Mucosa of rectum (tissue), 2 donors: ENCODE results near the gene DMD.
"Not testable (repeated sequence)": the region's sequence is repeated elsewhere in the genome, so short reads cannot be mapped to it uniquely, and the experiment has no call there.

Experiments used
- H3K27ac ChIP-seq, 2 donors: one replicate each; pipeline ENCODE4 v1.7.0; 2013; ENCODE audit warnings: inconsistent platforms in 2 of 2, low read depth in 2 of 2, low read length in 2 of 2
- H3K27me3 ChIP-seq, 2 donors: one replicate each; pipeline ENCODE4 v1.7.0; 2013; ENCODE audit warnings: low read length in 2 of 2; ENCODE audit not compliant: control insufficient read depth in 2 of 2, insufficient read depth in 2 of 2
- H3K36me3 ChIP-seq, 2 donors: one replicate each; pipeline ENCODE4 v1.7.0; 2013; ENCODE audit warnings: low read length in 2 of 2; ENCODE audit not compliant: control insufficient read depth in 2 of 2, insufficient read depth in 2 of 2
- H3K4me1 ChIP-seq, 2 donors: one replicate each; pipeline ENCODE4 v1.7.0; 2013; ENCODE audit warnings: low read length in 2 of 2, mild to moderate bottlenecking in 1 of 2; ENCODE audit not compliant: control insufficient read depth in 2 of 2, insufficient read depth in 2 of 2
- H3K4me3 ChIP-seq, 2 donors: one replicate each; pipeline ENCODE4 v1.7.0; 2013; ENCODE audit warnings: low read length in 2 of 2
- H3K9ac ChIP-seq, 2 donors: one replicate each; pipeline ENCODE4 v1.7.0; 2013; ENCODE audit warnings: low read length in 2 of 2, low read depth in 1 of 2, mild to moderate bottlenecking in 1 of 2
- H3K9me3 ChIP-seq, 2 donors: one replicate each; pipeline ENCODE4 v1.7.0; 2013; ENCODE audit warnings: low read length in 2 of 2; ENCODE audit not compliant: control insufficient read depth in 2 of 2
- donor health status: healthy.
- donor health status: Normal muscosa, but diverticular disease.

DMD gene

DNA sequence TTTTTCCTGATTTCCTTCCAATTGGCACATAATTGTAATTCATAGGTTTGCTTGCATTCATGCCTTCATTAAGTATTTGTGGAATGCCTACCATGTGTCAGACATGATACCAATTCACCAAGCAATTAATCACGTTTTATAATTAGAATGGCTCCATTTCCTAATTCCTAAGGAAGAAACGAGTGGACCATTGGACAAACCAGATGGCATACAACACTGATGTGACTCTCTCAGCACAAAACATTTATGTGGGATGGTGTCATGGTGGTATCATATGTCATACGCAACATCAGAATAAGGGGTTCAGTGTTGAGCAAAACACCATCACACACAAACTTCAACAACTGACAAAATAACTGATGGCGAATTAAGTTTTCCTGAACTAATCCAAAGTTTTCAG, 502.8 kb downstream of the DMD start:
- no peak overlapping the region for H3K27ac ChIP-seq
- H3K9ac ChIP-seq = no peak overlapping the region
- H3K9me3 ChIP-seq = no peaks in the 10 kb centered on the region
- no peaks in the 10 kb centered on the region for H3K27me3 ChIP-seq
- H3K36me3 ChIP-seq = no peaks in the 10 kb centered on the region
- no peak overlapping the region for H3K4me3 ChIP-seq
- no peaks in the 10 kb centered on the region for H3K4me1 ChIP-seq

DNA sequence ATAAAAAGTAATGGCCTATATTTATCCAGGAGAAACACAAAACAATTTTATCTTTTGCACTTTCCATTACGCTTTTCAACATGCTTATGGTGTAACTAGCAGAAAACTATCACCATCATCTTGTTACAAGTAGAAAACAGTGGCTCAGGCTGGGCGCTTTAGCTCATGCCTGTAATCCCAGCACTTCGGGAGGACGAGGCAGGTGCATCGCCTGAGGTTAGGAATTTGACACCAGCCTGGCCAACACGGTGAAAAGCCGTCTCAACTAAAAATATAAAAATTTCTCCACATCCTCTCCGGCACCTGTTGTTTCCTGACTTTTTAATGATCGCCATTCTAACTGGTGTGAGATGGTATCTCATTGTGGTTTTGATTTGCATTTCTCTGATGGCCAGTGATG, 506.0 kb downstream of the DMD start:
- not testable (repeated sequence) for H3K27me3 ChIP-seq, H3K9me3 ChIP-seq, H3K9ac ChIP-seq, H3K4me3 ChIP-seq, H3K36me3 ChIP-seq, H3K4me1 ChIP-seq, H3K27ac ChIP-seq

DNA sequence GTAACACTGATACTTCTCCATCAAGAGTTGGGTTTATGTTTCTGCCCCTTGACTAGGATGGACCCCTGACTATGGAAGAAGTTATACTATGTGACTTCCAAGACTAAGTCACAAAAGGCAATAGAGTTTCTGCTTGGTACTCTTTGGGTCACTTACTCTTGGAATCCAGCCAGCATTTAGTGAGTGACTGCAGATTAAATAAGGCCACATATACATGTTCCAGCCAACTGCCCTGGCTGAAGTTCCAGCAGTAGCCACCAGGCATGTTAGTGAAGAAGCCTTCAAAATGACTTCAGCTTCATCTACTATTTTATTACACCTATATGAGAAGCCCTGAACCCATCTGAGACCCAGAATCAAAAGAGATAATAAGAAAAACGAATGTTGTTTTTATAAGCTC, 524.0 kb downstream of the DMD start:
- H3K9ac ChIP-seq = no peak overlapping the region
- no peaks in the 10 kb centered on the region for H3K9me3 ChIP-seq
- H3K36me3 ChIP-seq = no peaks in the 10 kb centered on the region
- H3K27me3 ChIP-seq = no peaks in the 10 kb centered on the region
- H3K4me1 ChIP-seq = no peaks in the 10 kb centered on the region
- H3K27ac ChIP-seq = no peak overlapping the region
- H3K4me3 ChIP-seq = no peak overlapping the region

DNA sequence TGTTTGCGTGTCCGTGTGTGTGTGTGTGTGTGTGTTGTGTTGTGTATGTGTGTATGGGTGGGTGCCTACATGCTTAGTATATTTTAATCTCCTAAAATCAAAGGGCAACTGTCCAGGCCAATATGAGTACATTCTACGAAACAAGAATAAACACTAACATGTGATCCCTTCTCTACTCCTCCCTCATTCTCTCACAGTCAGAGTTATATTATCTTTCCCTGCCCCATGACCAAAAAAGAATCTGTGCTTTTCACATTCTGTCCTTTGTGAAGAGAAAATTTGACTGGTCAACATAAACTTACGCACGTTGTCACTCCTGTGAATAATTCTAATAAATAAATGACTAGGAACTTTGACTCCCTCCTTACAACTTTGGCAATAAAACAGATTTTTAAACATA, 532.9 kb downstream of the DMD start:
- Histone ChIP-seq H3K9me3 (no peaks in the 10 kb centered on the region), H3K4me3 (no peak overlapping the region), H3K9ac (no peak overlapping the region), H3K27ac (no peak overlapping the region), H3K4me1 (no peaks in the 10 kb centered on the region), H3K36me3 (no peaks in the 10 kb centered on the region), H3K27me3 (no peaks in the 10 kb centered on the region)

DNA sequence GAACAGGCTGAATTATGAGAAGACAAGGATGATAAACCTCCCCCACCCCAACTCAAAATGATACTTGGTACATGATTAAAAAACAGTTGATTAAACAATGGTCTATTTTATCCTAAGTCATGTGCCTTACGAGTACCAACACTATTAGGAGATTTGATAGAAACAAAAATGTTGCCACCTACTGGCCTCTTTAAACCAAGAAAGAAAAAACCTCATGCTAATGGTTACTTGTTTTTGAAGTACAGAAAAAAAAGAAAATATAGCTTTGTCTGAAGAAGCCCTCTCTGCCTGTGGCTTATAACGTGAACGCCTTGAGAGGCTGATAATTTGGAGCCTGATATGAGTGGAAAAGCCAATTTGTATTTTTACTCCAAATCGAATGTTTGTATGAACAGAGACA, 538.2 kb downstream of the DMD start:
- Histone ChIP-seq H3K9ac (no peak overlapping the region), H3K4me1 (no peaks in the 10 kb centered on the region), H3K9me3 (no peaks in the 10 kb centered on the region), H3K27ac (no peak overlapping the region), H3K4me3 (no peak overlapping the region), H3K27me3 (no peaks in the 10 kb centered on the region), H3K36me3 (no peaks in the 10 kb centered on the region)

DNA sequence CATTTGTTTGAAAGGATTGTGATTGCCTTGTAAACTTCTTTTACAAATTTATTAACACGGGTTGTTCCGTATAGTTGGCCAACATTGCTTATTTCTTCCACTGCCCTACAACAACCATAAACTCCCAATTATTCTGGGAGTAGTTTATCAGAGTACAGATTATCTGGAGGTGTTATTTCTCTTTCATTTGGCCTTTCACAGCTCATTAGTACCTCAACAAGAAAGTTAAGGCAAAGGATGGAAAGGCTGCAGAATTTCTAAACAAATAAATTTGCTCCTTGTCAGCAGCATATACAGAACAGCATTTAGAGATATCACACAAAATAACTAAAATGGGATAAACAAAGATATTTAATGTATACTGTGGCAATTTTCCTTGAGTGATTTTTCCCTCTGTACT, 548.8 kb downstream of the DMD start:
- no peaks in the 10 kb centered on the region for H3K9me3 ChIP-seq
- H3K27me3 ChIP-seq = no peaks in the 10 kb centered on the region
- H3K4me3 ChIP-seq = no peak overlapping the region
- H3K9ac ChIP-seq = no peak overlapping the region
- H3K27ac ChIP-seq = no peak overlapping the region
- no peaks in the 10 kb centered on the region for H3K36me3 ChIP-seq
- no peaks in the 10 kb centered on the region for H3K4me1 ChIP-seq

DNA sequence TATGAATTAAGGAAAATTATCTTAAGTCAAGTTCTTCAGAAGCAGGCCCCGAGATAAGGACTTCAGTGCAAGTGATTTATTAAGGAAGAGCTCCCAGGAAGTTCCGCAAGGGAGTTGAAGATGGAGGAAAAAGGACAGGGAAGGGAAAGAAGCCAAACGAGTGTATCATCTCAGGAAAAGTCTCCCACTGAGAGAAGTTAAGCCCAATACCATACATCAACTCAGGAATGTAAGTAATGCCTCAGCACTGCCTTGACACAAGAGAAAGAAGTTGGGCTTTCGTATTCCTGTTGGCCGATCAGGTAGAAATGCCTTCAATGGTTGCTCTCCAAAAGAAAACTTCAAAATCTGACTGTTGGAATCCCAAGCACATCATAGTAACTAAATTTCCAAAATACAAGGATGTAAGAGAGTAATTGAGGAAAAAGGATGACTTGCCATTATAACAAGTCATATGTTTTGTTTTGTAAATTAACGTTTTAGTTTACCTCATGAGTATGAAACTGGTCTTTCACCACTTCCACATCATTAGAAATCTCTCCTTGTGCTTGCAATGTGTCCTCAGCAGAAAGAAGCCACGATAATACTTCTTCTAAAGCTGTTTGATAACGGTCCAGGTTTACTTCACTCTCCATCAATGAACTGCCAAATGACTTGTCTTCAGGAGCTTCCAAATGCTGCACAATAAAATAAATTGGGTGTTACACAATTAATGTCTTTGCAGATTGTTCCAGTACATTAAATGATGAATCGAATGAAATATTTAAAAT, 566.7 kb downstream of the DMD start:
- no peak overlapping the region for H3K9ac ChIP-seq
- no peaks in the 10 kb centered on the region for H3K4me1 ChIP-seq
- H3K9me3 ChIP-seq = no peaks in the 10 kb centered on the region
- H3K27ac ChIP-seq = no peak overlapping the region
- no peaks in the 10 kb centered on the region for H3K27me3 ChIP-seq
- H3K4me3 ChIP-seq = no peak overlapping the region
- no peaks in the 10 kb centered on the region for H3K36me3 ChIP-seq

DNA sequence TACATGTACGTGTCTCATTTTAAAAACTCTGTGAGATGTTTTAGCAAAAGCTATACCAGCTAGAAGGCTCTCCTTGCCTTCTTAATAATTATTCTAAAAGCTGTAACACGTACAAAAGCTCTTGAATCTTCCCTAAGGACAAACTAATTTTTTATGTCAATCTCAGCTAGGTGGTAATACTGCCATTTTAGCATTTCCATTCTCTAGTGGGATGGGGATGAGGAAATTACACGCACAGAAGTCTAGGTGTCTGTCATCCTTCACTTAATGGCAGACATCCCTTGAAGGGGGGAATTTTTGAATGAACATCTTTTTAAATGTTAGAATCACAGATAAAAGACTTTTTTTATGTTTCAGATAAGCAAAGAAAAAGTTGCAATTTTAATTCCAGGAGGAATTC, 569.1 kb downstream of the DMD start:
- no peaks in the 10 kb centered on the region for H3K9me3 ChIP-seq
- no peak overlapping the region for H3K27ac ChIP-seq
- no peak overlapping the region for H3K4me3 ChIP-seq
- H3K9ac ChIP-seq = no peak overlapping the region
- no peaks in the 10 kb centered on the region for H3K4me1 ChIP-seq
- H3K27me3 ChIP-seq = no peaks in the 10 kb centered on the region
- no peaks in the 10 kb centered on the region for H3K36me3 ChIP-seq

DNA sequence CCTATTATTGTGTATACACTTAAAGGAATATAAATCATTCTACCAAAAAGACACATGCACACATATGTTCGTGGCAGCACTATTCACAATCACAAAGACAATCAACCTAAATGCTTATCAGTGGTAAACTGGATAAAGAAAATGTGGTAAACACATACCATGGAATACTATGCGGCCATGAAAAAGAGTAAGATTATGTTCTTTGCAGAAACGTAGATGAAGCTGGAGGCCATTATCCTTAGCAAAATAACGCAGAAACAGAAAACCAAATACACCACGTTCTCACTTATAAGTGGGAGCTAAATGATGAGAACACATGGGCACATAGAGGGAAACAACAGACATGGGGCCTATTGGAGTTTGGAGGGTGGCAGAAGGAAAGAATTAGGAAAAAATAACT, 593.2 kb downstream of the DMD start:
- H3K27me3 ChIP-seq = no peaks in the 10 kb centered on the region
- no peak overlapping the region for H3K9ac ChIP-seq
- no peaks in the 10 kb centered on the region for H3K4me1 ChIP-seq
- no peak overlapping the region for H3K27ac ChIP-seq
- no peak overlapping the region for H3K4me3 ChIP-seq
- no peaks in the 10 kb centered on the region for H3K9me3 ChIP-seq
- H3K36me3 ChIP-seq = no peaks in the 10 kb centered on the region

DNA sequence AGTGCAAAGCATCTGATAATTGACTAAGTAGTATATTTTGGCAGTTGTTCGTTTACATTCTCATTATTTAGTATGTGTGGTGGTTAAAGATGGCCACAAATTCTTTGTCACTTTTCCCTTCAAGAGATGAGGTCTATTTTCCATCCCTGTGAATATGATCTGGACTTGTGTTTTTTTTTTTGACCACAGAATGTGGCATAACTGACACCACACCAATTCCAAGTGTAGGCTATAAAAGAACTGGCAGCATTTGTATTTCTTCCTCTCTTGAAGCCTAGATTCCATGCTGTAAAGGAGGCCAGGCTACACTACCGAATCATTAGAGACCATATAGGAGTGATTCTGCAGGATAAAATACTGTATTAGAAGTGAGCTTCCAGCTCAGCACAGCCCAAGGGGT, 596.6 kb downstream of the DMD start:
- H3K4me3 ChIP-seq = no peak overlapping the region
- H3K27me3 ChIP-seq = no peaks in the 10 kb centered on the region
- H3K9me3 ChIP-seq = no peaks in the 10 kb centered on the region
- H3K9ac ChIP-seq = no peak overlapping the region
- H3K36me3 ChIP-seq = no peaks in the 10 kb centered on the region
- H3K27ac ChIP-seq = no peak overlapping the region
- H3K4me1 ChIP-seq = no peaks in the 10 kb centered on the region

DNA sequence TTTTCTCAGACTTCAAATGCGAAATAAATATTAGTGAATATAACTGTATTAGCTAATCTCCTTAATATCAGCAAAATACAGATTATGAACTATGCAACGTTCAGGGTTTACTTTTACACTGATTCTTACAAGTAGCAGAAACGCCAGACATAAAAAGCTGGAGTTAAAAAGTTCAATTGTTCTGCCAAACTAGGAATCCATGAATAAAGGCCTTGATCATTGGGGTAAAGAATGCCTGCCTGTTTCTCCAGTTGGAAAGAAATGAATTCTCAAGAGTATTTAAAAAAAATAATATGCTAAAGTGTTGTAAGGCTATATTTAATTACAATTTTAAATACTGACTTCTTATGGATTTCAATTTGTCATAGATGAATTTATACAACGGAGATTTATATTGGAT, 612.2 kb downstream of the DMD start:
- Histone ChIP-seq H3K9me3 (no peaks in the 10 kb centered on the region), H3K36me3 (no peaks in the 10 kb centered on the region), H3K27me3 (no peaks in the 10 kb centered on the region), H3K4me3 (no peak overlapping the region), H3K9ac (no peak overlapping the region), H3K4me1 (no peaks in the 10 kb centered on the region), H3K27ac (no peak overlapping the region)
